CD4-positive, alpha-beta T cell (primary cell): ENCODE results near the gene VEZF1. TPM values are rescaled to one million over a fixed set of nuclear protein-coding genes. Genes with fewer than 3 reads are reported as not detected.

Source experiments
- ATAC-seq: fragments of 200-7000 bp; cut with Tn5 transposase; one replicate; pipeline ENCODE4 v1.10.0; 2022; ENCODE audit warnings: mild to moderate bottlenecking; ENCODE audit not compliant: poor library complexity
- CTCF ChIA-PET: fragments of 350-600 bp; sonication (Branson Sonifier 250); formaldehyde crosslinking; loops from one replicate; lab custom pipeline; 2021; ENCODE audit warnings: antibody characterized with exemption, inconsistent platforms; lab: Charles Lee
- POLR2A ChIA-PET: fragments of 350-600 bp; sonication (Branson Sonifier 250); formaldehyde crosslinking; loops from one replicate; lab custom pipeline; 2021; ENCODE audit warnings: antibody characterized with exemption, inconsistent platforms; lab: Charles Lee
- DNase-seq, 14 experiments: peaks; one replicate each; pipeline ENCODE4 v3.0.0-alpha.2; 2013 to 2020; ENCODE audit warnings: mixed read lengths in 2 of 14
- H3K27ac ChIP-seq, 2 donors: one replicate each; pipeline versions ENCODE4 v1.5.1 to v1.7.0; 2013; ENCODE audit warnings: low read length in 2 of 2, low read depth in 1 of 2, mild to moderate bottlenecking in 1 of 2
- H3K27me3 ChIP-seq, 2 experiments: 1 replicate in 1 of 2; 2 replicates in 1 of 2; pipeline versions ENCODE4 v1.6.1 to v1.7.0; 2013; ENCODE audit warnings: low read length in 2 of 2, control low read depth in 1 of 2, mild to moderate bottlenecking in 1 of 2, moderate library complexity in 1 of 2; ENCODE audit not compliant: insufficient read depth in 2 of 2, control insufficient read depth in 1 of 2
- H3K36me3 ChIP-seq: one replicate; pipeline ENCODE4 v1.6.1; 2013; ENCODE audit warnings: low read length, control low read depth; ENCODE audit not compliant: insufficient read depth
- H3K4me1 ChIP-seq: one replicate; pipeline ENCODE4 v1.6.1; 2013; ENCODE audit warnings: low read length, control low read depth; ENCODE audit not compliant: insufficient read depth
- H3K4me3 ChIP-seq: one replicate; pipeline ENCODE4 v1.5.1; 2013; ENCODE audit warnings: mild to moderate bottlenecking, low read length, moderate library complexity
- H3K9me3 ChIP-seq, 2 experiments: 1 replicate in 1 of 2; 2 replicates in 1 of 2; pipeline versions ENCODE4 v1.6.1 to v1.7.0; 2013; ENCODE audit warnings: low read length in 2 of 2, mild to moderate bottlenecking in 2 of 2, control low read depth in 1 of 2, moderate library complexity in 1 of 2; ENCODE audit not compliant: control insufficient read depth in 1 of 2, insufficient read depth in 1 of 2
- H3K27ac Mint-ChIP-seq: one replicate; pipeline ENCODE4 v1.8.0; 2020; ENCODE audit warnings: mixed read lengths
- H3K27me3 Mint-ChIP-seq: one replicate; pipeline ENCODE4 v1.8.0; 2021; ENCODE audit warnings: mixed read lengths
- H3K36me3 Mint-ChIP-seq: one replicate; pipeline ENCODE4 v1.8.0; 2021; ENCODE audit warnings: low read depth, mixed read lengths
- H3K4me1 Mint-ChIP-seq: one replicate; pipeline ENCODE4 v1.8.0; 2021; ENCODE audit warnings: low read depth, mixed read lengths
- H3K4me3 Mint-ChIP-seq: one replicate; pipeline ENCODE4 v1.8.0; 2020; ENCODE audit warnings: mild to moderate bottlenecking, mixed read lengths
- H3K9me3 Mint-ChIP-seq: one replicate; pipeline ENCODE4 v1.8.0; 2020; ENCODE audit warnings: mixed read lengths
- intact Hi-C, 2 experiments: fragments of 100-400 bp; cut with DNase I in 1 of 2; cut with micrococcal nuclease in 1 of 2; formaldehyde crosslinking; loops; one replicate each; pipeline versions ENCODE4 v1.15.1 to v1.9.0; 2023 to 2025; cut with DNase I, micrococcal nuclease
- total RNA-seq, 174 experiments: library from RNA in 2 of 174; stranded (reverse) in 2 of 174; gene quantifications; one replicate each; pipeline ENCODE4 v1.2.3 and lab custom pipeline; 2021 to 2026
- TF ChIP-seq, protein P1 (sequence below): fragments of 200-600 bp; IDR thresholded peaks from one replicate; pipeline ENCODE4 v1.8.0; 2022; ENCODE audit warnings: antibody characterized with exemption, mild to moderate bottlenecking

Gene VEZF1
- total RNA-seq, 2 experiments from 2014 or later: 41.6 to 41.7 TPM

DNA sequence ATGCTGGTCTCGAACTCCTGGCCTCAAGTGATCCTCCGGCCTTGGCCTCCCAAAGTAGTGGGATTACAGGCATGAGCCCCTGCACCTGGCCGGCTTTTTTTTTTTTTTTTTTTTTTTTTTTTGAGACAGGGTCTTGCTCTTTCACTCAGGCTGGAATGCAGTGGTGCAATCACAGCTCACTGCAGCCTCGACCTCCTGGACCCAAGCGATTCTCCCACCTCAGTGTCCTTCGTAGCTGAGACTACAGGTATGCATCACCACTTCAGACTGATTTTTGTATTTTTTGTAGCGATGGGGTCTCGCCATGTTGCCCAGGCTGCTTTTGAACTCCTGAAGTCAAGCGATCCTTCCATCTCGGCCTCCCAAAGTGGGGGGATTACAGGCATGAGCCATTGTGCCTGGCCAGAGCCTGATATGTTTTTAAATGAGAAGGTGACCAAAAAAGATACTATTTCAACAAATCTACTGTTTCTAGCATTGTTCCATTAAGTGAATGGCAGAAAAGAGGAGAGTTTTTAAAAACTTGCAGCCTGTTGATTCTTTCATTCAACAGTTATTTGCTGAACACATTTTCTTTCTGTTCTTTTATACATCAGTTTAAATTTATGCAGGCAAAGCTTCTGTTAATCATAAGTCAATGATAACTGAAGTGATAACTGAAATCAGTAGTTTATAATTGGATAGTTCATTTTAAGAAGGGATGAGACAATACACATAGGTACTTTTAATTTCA is 22.2 kb upstream of the VEZF1 start:
- intact Hi-C loops: no loop called here
- Histone ChIP-seq H3K4me1 (peaks cover 15% of the 10 kb centered on the region), H3K27me3 (no peaks in the 10 kb centered on the region), H3K4me3 (no peak overlapping the region), H3K27ac (no peak overlapping the region), H3K36me3 (peaks cover 8% of the 10 kb centered on the region), H3K9me3 (no peaks in the 10 kb centered on the region)
- Mint-ChIP-seq H3K36me3 (peaks cover 25% of the 10 kb centered on the region), H3K9me3 (no peaks in the 10 kb centered on the region), H3K27ac (no peak overlapping the region), H3K4me3 (peak overlapping the region; percentile 60), H3K4me1 (peaks cover 28% of the 10 kb centered on the region), H3K27me3 (peaks cover 4% of the 10 kb centered on the region)
- CTCF ChIA-PET: interaction anchor here (0.9 to 1.0 kb wide), 2 partner anchors 66 to 163 kb away, joined by 3 read pairs; no protein-coding TSS in a partner anchor
- no peak for DNase-seq
- no peak for ATAC-seq
- POLR2A ChIA-PET: no interaction called here
- TF ChIP-seq, protein P1, sequence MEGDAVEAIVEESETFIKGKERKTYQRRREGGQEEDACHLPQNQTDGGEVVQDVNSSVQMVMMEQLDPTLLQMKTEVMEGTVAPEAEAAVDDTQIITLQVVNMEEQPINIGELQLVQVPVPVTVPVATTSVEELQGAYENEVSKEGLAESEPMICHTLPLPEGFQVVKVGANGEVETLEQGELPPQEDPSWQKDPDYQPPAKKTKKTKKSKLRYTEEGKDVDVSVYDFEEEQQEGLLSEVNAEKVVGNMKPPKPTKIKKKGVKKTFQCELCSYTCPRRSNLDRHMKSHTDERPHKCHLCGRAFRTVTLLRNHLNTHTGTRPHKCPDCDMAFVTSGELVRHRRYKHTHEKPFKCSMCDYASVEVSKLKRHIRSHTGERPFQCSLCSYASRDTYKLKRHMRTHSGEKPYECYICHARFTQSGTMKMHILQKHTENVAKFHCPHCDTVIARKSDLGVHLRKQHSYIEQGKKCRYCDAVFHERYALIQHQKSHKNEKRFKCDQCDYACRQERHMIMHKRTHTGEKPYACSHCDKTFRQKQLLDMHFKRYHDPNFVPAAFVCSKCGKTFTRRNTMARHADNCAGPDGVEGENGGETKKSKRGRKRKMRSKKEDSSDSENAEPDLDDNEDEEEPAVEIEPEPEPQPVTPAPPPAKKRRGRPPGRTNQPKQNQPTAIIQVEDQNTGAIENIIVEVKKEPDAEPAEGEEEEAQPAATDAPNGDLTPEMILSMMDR: no peak

DNA sequence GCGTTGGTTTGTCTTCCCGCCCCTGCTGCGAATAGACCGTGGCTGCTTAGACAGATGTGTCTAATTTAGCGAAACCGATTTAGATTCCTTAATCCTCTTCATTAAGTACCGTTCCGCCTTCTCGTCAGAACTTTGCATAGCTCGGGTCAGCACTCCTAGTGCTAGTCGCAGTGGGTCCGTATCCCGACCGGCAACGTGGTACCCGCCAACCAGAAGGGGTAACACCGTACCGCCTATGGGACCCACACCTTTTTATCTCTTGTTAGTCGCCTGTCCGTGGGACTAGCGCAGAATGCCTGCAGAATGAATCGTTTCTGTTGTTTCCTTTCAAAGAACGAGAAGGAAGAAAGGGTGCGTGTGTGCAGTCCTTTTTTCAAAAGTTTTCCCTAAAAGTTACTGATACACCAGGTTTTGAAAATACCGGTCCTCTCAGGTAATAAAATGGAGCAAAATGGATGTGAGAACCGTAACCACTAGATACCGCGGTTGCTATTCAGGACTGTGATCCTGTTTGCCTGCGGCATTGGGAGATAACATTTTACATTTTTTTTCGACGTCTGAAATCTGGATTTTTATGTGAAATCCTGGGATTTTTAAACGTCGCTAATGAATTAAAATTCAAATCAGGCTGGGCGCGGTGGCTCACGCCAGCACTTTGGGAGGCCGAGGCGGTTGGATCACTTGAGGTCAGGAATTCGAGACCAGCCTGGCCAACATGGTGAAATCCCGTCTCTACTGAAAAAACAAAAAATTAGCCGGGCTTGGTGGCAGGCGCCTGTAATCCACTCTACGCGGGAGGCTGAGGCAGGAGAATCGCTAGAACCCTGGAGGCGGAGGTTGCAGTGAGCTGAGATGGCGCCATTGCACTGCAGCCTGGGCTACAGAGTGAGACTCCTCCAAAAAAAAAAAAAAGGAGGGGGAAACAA is 20.0 kb upstream of the VEZF1 start:
- Histone ChIP-seq H3K4me3 (peak overlapping the region; percentile 83), H3K4me1 (peaks cover 26% of the 10 kb centered on the region), H3K27ac (peak overlapping the region; percentile 93 to 97), H3K36me3 (peaks cover 29% of the 10 kb centered on the region), H3K27me3 (no peaks in the 10 kb centered on the region), H3K9me3 (no peaks in the 10 kb centered on the region)
- TF ChIP-seq, protein P1: no peak
- no peak for ATAC-seq
- peaks cover 47% of the 10 kb centered on the region for H3K36me3 Mint-ChIP-seq
- peaks cover 50% of the 10 kb centered on the region for H3K4me1 Mint-ChIP-seq
- peak in 1 of 14 experiments; percentile 25 for DNase-seq
- H3K9me3 Mint-ChIP-seq: no peaks in the 10 kb centered on the region
- no peaks in the 10 kb centered on the region for H3K27me3 Mint-ChIP-seq
- H3K4me3 Mint-ChIP-seq: peak overlapping the region; percentile 98
- H3K27ac Mint-ChIP-seq: peak overlapping the region; percentile 99
- CTCF ChIA-PET: interaction anchor here (1.3 to 2.1 kb wide), 5 partner anchors 21 to 923 kb away, joined by 3 to 8 read pairs (median 5); partner anchors contain the start of genes AKAP1 and MRPS23
- POLR2A ChIA-PET: interaction anchor here (0.9 to 3.2 kb wide), 38 partner anchors 9 to 1611 kb away, joined by 3 to 94 read pairs (median 6); partner anchors contain the start of genes AKAP1, C17orf67, CLTC and CUEDC1
- intact Hi-C loops: loop anchor here (1.0 to 10.0 kb wide), 11 partner anchors 21 to 1697 kb away; partner anchors contain the start of genes AKAP1 (in 1 of the 2), C17orf67 (in 1 of the 2), DGKE (in 1 of the 2) and DYNLL2 (in 1 of the 2)
